Liver (tissue), 3 donors: ENCODE results near the gene CTAG1A.

Experiments
- RAD21 ChIP-seq, 2 donors: IDR thresholded peaks; 2 replicates each; pipeline ENCODE4 v1.6.1; 2016; ENCODE audit warnings: antibody characterized with exemption in 2 of 2, mild to moderate bottlenecking in 2 of 2
- RXRA ChIP-seq, 2 donors: IDR thresholded peaks; 2 replicates each; pipeline ENCODE4 v1.6.1; 2017 to 2018; ENCODE audit warnings: antibody characterized with exemption in 2 of 2, mild to moderate bottlenecking in 1 of 2
- SP1 ChIP-seq: IDR thresholded peaks from 2 replicates; pipeline ENCODE4 v1.6.1; 2018; ENCODE audit warnings: antibody characterized with exemption, mild to moderate bottlenecking
- TAF1 ChIP-seq: conservative IDR thresholded peaks from 2 replicates; pipeline ENCODE4 v1.6.1; 2016; ENCODE audit warnings: antibody characterized with exemption, mild to moderate bottlenecking
- TF ChIP-seq, protein P1 (sequence below): IDR thresholded peaks from 2 replicates; pipeline ENCODE4 v1.6.1; 2016; ENCODE audit warnings: antibody characterized with exemption, mild to moderate bottlenecking
- TF ChIP-seq, protein P2 (sequence below): fragments of 150-350 bp; IDR thresholded peaks from 2 replicates; pipeline ENCODE4 v1.5.1; 2017; ENCODE audit warnings: improper control_type of control experiment, low read depth, low read length; ENCODE audit not compliant: missing input control
- TF ChIP-seq, protein P3 (sequence below): IDR thresholded peaks from 2 replicates; pipeline ENCODE4 v1.6.1; 2016; ENCODE audit warnings: antibody characterized with exemption
- donor health status: healthy.
- donor health status: healthy.

DNA sequence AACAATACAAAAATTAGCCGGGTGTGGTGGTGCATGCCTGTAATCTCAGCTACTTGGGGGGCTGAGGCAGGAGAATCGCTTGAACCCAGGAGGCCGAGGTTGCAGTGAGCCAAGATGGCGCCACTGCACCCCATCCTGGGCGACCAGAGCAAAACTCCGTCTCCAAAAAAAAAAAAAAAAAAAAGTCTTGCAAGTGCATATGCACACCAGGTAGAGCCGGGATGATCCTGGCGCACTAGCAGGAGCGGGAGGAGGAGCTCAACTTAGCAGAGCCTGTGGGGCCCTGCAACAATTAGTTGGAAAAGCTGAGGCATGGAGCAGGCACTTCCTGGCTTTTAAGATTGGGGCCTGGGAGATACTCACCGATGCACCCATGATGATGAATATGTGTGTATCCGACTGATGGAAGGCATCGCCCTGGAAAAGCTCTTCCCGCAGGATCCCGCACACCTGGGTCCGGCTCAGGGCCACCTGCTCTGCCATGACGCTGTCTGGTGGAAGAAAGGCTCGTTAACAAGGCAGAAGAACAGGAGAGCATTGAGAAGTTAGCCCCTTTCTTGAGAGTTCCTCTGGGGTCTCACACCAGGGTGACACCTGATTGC, 39.2 kb upstream of the CTAG1A start:
- TF ChIP-seq, protein P1, sequence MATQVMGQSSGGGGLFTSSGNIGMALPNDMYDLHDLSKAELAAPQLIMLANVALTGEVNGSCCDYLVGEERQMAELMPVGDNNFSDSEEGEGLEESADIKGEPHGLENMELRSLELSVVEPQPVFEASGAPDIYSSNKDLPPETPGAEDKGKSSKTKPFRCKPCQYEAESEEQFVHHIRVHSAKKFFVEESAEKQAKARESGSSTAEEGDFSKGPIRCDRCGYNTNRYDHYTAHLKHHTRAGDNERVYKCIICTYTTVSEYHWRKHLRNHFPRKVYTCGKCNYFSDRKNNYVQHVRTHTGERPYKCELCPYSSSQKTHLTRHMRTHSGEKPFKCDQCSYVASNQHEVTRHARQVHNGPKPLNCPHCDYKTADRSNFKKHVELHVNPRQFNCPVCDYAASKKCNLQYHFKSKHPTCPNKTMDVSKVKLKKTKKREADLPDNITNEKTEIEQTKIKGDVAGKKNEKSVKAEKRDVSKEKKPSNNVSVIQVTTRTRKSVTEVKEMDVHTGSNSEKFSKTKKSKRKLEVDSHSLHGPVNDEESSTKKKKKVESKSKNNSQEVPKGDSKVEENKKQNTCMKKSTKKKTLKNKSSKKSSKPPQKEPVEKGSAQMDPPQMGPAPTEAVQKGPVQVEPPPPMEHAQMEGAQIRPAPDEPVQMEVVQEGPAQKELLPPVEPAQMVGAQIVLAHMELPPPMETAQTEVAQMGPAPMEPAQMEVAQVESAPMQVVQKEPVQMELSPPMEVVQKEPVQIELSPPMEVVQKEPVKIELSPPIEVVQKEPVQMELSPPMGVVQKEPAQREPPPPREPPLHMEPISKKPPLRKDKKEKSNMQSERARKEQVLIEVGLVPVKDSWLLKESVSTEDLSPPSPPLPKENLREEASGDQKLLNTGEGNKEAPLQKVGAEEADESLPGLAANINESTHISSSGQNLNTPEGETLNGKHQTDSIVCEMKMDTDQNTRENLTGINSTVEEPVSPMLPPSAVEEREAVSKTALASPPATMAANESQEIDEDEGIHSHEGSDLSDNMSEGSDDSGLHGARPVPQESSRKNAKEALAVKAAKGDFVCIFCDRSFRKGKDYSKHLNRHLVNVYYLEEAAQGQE = no peak
- TF ChIP-seq, protein P2, sequence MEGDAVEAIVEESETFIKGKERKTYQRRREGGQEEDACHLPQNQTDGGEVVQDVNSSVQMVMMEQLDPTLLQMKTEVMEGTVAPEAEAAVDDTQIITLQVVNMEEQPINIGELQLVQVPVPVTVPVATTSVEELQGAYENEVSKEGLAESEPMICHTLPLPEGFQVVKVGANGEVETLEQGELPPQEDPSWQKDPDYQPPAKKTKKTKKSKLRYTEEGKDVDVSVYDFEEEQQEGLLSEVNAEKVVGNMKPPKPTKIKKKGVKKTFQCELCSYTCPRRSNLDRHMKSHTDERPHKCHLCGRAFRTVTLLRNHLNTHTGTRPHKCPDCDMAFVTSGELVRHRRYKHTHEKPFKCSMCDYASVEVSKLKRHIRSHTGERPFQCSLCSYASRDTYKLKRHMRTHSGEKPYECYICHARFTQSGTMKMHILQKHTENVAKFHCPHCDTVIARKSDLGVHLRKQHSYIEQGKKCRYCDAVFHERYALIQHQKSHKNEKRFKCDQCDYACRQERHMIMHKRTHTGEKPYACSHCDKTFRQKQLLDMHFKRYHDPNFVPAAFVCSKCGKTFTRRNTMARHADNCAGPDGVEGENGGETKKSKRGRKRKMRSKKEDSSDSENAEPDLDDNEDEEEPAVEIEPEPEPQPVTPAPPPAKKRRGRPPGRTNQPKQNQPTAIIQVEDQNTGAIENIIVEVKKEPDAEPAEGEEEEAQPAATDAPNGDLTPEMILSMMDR = no peak
- no peak for TF ChIP-seq TAF1
- TF ChIP-seq, protein P3, sequence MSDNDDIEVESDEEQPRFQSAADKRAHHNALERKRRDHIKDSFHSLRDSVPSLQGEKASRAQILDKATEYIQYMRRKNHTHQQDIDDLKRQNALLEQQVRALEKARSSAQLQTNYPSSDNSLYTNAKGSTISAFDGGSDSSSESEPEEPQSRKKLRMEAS = no peak
- TF ChIP-seq SP1 = no peak
- TF ChIP-seq RXRA (IDR thresholded peaks at IDR 0.05) = no peak
- no peak for TF ChIP-seq RAD21 (IDR thresholded peaks at IDR 0.05)
